ENCODE measurements around the gene SOX6. TPM values are rescaled to one million over a fixed set of nuclear protein-coding genes. Genes with fewer than 3 reads are reported as not detected.

Gene SOX6
- total RNA-seq, 1 experiment from 2014 or later, result 5.1 TPM

- Histone ChIP-seq H3K36me3 (ENCODE audit: low read depth) (no peaks in the 10 kb centered on the region), H3K9me3 (ENCODE audit: insufficient read depth, low read depth) (no peaks in the 10 kb centered on the region; the same call in 1 of the 2 replicates), H2AFZ (peak overlapping the region; percentile 76; the same call in 1 of the 2 replicates), H3K4me2 (peak overlapping the region; percentile 64), H3K4me1 (replicated peaks; ENCODE audit: insufficient read depth) (peaks cover 61% of the 10 kb centered on the region), H3K27me3 (ENCODE audit: insufficient read depth, low read depth) (no peaks in the 10 kb centered on the region), H3K27ac (peak overlapping the region; percentile 63), H3F3A (ENCODE audit: insufficient read depth, low read depth) (no peaks in the 10 kb centered on the region; the same call in 1 of the 2 replicates), H3K4me3 (no peak overlapping the region; the same call in 1 of the 2 replicates), H3K9me2 (ENCODE audit: insufficient read depth) (no peaks in the 10 kb centered on the region), H4K20me1 (ENCODE audit: insufficient read depth) (no peaks in the 10 kb centered on the region), H3K79me2 (ENCODE audit: low read depth) (no peaks in the 10 kb centered on the region)
- intact Hi-C loops (cut with micrococcal nuclease; ENCODE audit: unreplicated experiment), result loop anchor here (2.0 to 10.0 kb wide), 4 partner anchors 33 to 638 kb away; no protein-coding TSS in a partner anchor
- CTCF ChIA-PET, result no interaction called here
- DNase-seq, result peak; percentile 35 to 48
- no TSS peak for BruUV-seq (replicated peaks)
- POLR2A ChIA-PET (ENCODE audit: unreplicated experiment), result no interaction called here
- no peak for TF ChIP-seq EZH2 (IDR thresholded peaks at IDR 0.05; ENCODE audit: low read depth)
Observed at GRCh38 chr11:15969281-15969680, 387.1 kb downstream of the SOX6 start.

GRCh38 chr11:15968461-15969130, 387.8 kb downstream of the SOX6 start:
- no peaks in the 10 kb centered on the region for H3K27me3 ChIP-seq (ENCODE audit: insufficient read depth, low read depth)
- H3K9me3 ChIP-seq (ENCODE audit: insufficient read depth, low read depth), result no peaks in the 10 kb centered on the region; the same call in 1 of the 2 replicates
- no peaks in the 10 kb centered on the region for H3K79me2 ChIP-seq (ENCODE audit: low read depth)
- H4K20me1 ChIP-seq (ENCODE audit: insufficient read depth), result no peaks in the 10 kb centered on the region
- no peaks in the 10 kb centered on the region for H3K9me2 ChIP-seq (ENCODE audit: insufficient read depth)
- H3K36me3 ChIP-seq (ENCODE audit: low read depth), result no peaks in the 10 kb centered on the region
- H2AFZ ChIP-seq, result no peak overlapping the region
- peaks cover 66% of the 10 kb centered on the region for H3K4me1 ChIP-seq (replicated peaks; ENCODE audit: insufficient read depth)
- intact Hi-C loops (cut with micrococcal nuclease; ENCODE audit: unreplicated experiment), result loop anchor here (2.0 to 10.0 kb wide), 4 partner anchors 34 to 639 kb away; no protein-coding TSS in a partner anchor
- no peak overlapping the region for H3K4me3 ChIP-seq
- peak in 1 of 2 experiments; percentile 13 for DNase-seq
- CTCF ChIA-PET, result interaction anchor here (0.5 kb wide), 1 partner anchor 549 kb away, joined by 3 read pairs; no protein-coding TSS in a partner anchor
- BruUV-seq (replicated peaks), result no TSS peak
- H3K27ac ChIP-seq, result peak overlapping the region; percentile 63
- POLR2A ChIA-PET (ENCODE audit: unreplicated experiment), result no interaction called here
- H3F3A ChIP-seq (ENCODE audit: insufficient read depth, low read depth), result no peaks in the 10 kb centered on the region; the same call in 1 of the 2 replicates
- TF ChIP-seq EZH2 (IDR thresholded peaks at IDR 0.05; ENCODE audit: low read depth) (no peak), CTCF (conservative IDR thresholded peaks at IDR 0.05) (no peak)
- H3K4me2 ChIP-seq, result peak overlapping the region; percentile 64

- Histone ChIP-seq H3K4me2 (peak overlapping the region; percentile 64; the same call in 1 of the 2 replicates), H3K36me3 (ENCODE audit: low read depth) (no peaks in the 10 kb centered on the region), H3K9me3 (ENCODE audit: insufficient read depth, low read depth) (no peaks in the 10 kb centered on the region; the same call in 1 of the 2 replicates), H3K27ac (peak overlapping the region; percentile 63), H3K27me3 (ENCODE audit: insufficient read depth, low read depth) (no peaks in the 10 kb centered on the region), H3K9me2 (ENCODE audit: insufficient read depth) (no peaks in the 10 kb centered on the region), H3K4me1 (replicated peaks; ENCODE audit: insufficient read depth) (peaks cover 66% of the 10 kb centered on the region), H3K4me3 (no peak overlapping the region), H4K20me1 (ENCODE audit: insufficient read depth) (no peaks in the 10 kb centered on the region), H3F3A (ENCODE audit: insufficient read depth, low read depth) (no peaks in the 10 kb centered on the region; the same call in 1 of the 2 replicates), H3K79me2 (ENCODE audit: low read depth) (no peaks in the 10 kb centered on the region), H2AFZ (no peak overlapping the region)
- POLR2A ChIA-PET (ENCODE audit: unreplicated experiment), result interaction anchor here (0.7 kb wide), 1 partner anchor 339 kb away, joined by 5 read pairs; no protein-coding TSS in a partner anchor
- no TSS peak for BruUV-seq (replicated peaks)
- CTCF ChIA-PET, result no interaction called here
- intact Hi-C loops (cut with micrococcal nuclease; ENCODE audit: unreplicated experiment), result loop anchor here (2.0 to 10.0 kb wide), 4 partner anchors 34 to 639 kb away; no protein-coding TSS in a partner anchor
- no peak for DNase-seq
- TF ChIP-seq CTCF (conservative IDR thresholded peaks at IDR 0.05) (no peak), EZH2 (IDR thresholded peaks at IDR 0.05; ENCODE audit: low read depth) (no peak)
Observed at GRCh38 chr11:15967966-15968365, 388.4 kb downstream of the SOX6 start.
